GM12892 (cell line): ENCODE data around the gene CDH11.

Experiments used
- POLR2A ChIP-seq: IDR thresholded peaks from 2 replicates; pipeline ENCODE4 v1.6.1; 2011; ENCODE audit warnings: low read depth, low read length, control low read depth
- POLR2AphosphoS5 ChIP-seq: IDR thresholded peaks from 2 replicates; pipeline ENCODE4 v1.6.1; 2011; ENCODE audit warnings: low read depth, low read length, control low read depth

- no peak for TF ChIP-seq POLR2AphosphoS5
- no peak for TF ChIP-seq POLR2A
Observed at GRCh38 chr16:65120831-65121721, 787 bp downstream of the CDH11 start.
